Umbilical cord (tissue), 2 donors: ENCODE results near the gene SMIM38. TPM values are rescaled to one million over a fixed set of nuclear protein-coding genes. Genes with fewer than 3 reads are reported as not detected.

Source experiments
- DNase-seq: peaks from one replicate; pipeline ENCODE4 v3.0.0-alpha.2; 2015; ENCODE audit warnings: low spot score
- total RNA-seq: library from RNA; depleted of rRNA; stranded (reverse); fragments of >200 nt; gene quantifications from one replicate; pipeline ENCODE4 v1.2.3, GENCODE V29; 2014; ENCODE audit warnings: low replicate concordance; ENCODE audit not compliant: insufficient read depth

Gene SMIM38
- total RNA-seq, 1 donor from 2014 or later, result 4.6 TPM

GRCh38 chr11:69159150-69159852, 3.6 kb downstream of the SMIM38 start:
- no peak for DNase-seq

- DNase-seq, result no peak
Observed at GRCh38 chr11:69160296-69161116, 4.8 kb downstream of the SMIM38 start.

GRCh38 chr11:69161117-69161407, 5.3 kb downstream of the SMIM38 start:
- no peak for DNase-seq

GRCh38 chr11:69162505-69162904, 6.8 kb downstream of the SMIM38 start:
- DNase-seq, result no peak

- DNase-seq, result no peak
Observed at GRCh38 chr11:69163842-69164241, 8.1 kb downstream of the SMIM38 start.

- no peak for DNase-seq
Observed at GRCh38 chr11:69164824-69165223, 9.1 kb downstream of the SMIM38 start.

GRCh38 chr11:69165775-69166174, 10.0 kb downstream of the SMIM38 start:
- DNase-seq, result no peak

- DNase-seq, result peak; percentile 93
Observed at GRCh38 chr11:69166218-69167115, 10.7 kb downstream of the SMIM38 start.

- DNase-seq, result no peak
Observed at GRCh38 chr11:69167130-69167915, 11.6 kb downstream of the SMIM38 start.

GRCh38 chr11:69167916-69168691, 12.4 kb downstream of the SMIM38 start:
- DNase-seq, result no peak

- DNase-seq, result no peak
Observed at GRCh38 chr11:69169479-69169878, 13.7 kb downstream of the SMIM38 start.

GRCh38 chr11:69170704-69171103, 15.0 kb downstream of the SMIM38 start:
- peak; percentile 41 for DNase-seq

- DNase-seq, result no peak
Observed at GRCh38 chr11:69171476-69172240, 15.9 kb downstream of the SMIM38 start.

- no peak for DNase-seq
Observed at GRCh38 chr11:69172674-69173073, 16.9 kb downstream of the SMIM38 start.

GRCh38 chr11:69173331-69173730, 17.6 kb downstream of the SMIM38 start:
- no peak for DNase-seq

- DNase-seq, result no peak
Observed at GRCh38 chr11:69173925-69174581, 18.3 kb downstream of the SMIM38 start.

GRCh38 chr11:69174841-69175240, 19.1 kb downstream of the SMIM38 start:
- DNase-seq, result no peak

- no peak for DNase-seq
Observed at GRCh38 chr11:69178819-69179482, 23.2 kb downstream of the SMIM38 start.

GRCh38 chr11:69180226-69180625, 24.5 kb downstream of the SMIM38 start:
- DNase-seq, result no peak
